T follicular helper cell (primary cell): Measurements from ENCODE around the gene CTRB2.

Experiments
- DNase-seq: peaks from one replicate; pipeline ENCODE4 v3.0.0-alpha.2; 2020; ENCODE audit warnings: low read depth
- total RNA-seq, 2 experiments: gene quantifications; one replicate each; lab custom pipeline; 2026; lab: John Stamatoyannopoulos, UW

CTRB2 gene
- total RNA-seq = 0 reads per million in 2 experiments

DNA sequence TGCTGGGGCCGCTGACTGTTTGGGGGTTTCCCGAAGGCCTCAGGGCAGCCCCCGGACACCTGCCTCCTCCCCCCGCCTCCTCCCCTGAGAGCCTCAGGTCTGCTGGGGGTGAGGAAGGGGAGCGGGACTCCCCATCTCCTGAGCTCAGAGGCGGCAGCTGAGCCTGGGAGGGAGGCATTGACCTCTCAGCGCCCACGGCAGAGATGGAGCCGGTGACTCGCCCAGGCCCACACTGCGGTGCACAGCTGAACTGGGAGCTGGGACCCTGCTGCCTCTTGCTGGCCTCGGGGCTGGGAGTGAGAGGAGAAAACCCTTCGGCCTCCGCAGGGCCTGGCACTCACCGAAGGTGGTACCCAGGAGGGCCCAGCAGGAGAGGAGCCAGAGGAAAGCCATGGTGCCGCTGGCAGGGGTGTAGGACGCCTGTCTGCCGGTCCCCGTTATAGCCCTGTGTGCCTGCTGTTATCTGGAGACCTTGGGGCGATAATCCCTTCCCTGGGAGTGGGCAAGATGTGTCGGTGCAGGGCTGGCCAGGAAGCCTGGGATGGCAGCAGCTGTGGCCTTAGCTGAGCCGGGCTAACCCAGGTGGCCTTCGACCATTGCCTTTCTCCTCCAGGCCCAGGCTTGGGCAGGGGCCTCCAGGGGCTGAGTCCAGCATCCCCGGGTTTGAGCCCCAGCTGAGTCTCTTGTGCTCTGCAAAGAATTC is at the start of gene CTRB2:
Gene CTRB2 (minus strand): TSS at position 413 of the 703 bp plus-strand sequence. CDS start 20 bp downstream, at position 393.
- no peak for DNase-seq

DNA sequence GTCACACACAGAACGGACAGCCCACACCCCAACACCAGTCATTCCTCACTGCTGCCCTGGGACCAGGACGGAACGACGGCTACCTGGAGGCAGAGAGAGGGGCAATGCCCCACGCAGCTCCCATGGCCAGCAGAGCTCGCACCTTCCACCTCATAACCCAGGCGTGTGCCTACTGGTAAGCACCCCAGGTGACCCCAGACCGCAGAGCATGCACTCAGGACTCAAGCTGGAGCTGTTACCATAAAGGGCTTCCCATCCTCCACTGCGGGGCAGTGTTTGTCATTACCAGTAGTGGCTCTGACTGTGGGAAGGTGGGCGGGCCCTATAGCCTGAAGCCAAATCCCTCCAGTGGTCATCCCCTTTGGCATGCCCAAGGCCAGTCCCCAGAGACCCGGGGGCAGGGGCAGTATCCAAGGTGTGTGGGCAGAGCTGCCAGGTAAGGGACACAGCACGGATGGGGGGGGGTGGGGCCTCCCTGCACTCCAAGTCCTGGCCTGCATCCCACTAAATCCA is 49.2 kb upstream of the CTRB2 start:
- no peak for DNase-seq

DNA sequence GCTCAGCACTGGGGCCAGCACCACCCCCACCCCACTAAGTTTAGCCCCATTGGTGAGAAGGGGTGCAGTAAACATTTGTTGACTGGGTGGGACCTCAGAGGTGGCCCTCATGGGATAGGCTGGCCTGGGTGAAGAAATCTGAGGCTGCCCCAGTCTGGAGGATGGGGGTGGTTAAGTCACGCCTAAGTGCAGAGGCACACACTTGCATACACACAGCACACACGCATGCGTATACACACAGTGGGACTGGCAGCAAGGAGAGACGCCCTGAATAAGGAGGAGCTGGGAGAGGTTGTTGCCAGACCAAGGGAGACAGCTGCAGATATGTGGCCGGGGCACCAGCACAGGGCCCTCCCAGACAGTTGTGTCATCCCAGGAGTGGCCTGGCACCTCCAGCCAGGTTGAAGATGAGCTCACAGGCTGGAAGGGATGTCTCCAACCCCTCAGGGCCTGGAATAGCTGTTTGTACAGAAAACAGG is 47.4 kb upstream of the CTRB2 start:
- no peak for DNase-seq

DNA sequence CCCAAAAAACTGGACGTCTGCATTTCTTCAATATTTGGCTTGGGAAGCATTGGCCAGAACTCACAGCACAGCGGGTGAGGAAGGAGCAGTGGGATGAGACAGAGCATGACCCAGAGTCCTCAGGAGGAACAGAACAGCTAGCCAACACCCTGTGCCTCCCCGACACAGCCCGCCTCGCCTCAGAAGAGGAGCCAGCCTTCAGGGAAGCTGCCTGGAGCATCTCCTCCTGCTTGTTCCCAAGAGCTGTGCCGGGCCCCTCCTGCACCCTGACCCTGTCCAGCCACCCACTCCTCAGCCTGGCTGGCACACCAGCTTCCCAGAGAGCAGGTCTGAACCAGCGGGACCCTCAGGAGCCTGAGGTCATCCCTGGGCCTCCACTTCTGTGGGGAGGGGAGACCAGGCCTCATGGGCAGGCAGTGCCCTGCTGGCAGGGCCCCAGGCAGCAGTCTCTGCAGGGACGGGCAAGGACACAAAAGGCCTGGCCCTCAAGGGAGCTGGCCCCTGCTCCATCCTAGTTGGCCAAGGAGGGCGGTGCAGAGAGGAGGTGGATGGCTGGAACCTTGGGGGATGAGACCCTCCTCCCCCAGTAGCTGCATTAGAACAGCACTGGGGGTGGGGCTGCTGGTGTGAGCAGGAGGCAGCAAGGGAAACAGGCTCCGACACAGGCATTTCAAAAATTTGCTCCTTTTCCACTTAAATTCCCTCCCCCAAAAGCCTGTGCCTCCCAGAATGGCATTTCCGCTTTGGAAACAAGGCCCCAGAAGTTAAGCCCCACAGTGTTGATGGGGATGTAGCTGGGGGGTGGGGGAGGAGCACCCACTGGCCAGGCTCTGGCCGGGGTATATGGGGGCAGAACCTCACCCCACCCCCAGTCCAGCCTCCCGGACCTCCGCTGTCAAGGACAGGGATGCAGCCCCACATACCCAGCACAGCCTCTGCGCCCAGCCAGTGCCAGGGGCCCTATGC is 46.3 kb upstream of the CTRB2 start:
- no peak for DNase-seq

DNA sequence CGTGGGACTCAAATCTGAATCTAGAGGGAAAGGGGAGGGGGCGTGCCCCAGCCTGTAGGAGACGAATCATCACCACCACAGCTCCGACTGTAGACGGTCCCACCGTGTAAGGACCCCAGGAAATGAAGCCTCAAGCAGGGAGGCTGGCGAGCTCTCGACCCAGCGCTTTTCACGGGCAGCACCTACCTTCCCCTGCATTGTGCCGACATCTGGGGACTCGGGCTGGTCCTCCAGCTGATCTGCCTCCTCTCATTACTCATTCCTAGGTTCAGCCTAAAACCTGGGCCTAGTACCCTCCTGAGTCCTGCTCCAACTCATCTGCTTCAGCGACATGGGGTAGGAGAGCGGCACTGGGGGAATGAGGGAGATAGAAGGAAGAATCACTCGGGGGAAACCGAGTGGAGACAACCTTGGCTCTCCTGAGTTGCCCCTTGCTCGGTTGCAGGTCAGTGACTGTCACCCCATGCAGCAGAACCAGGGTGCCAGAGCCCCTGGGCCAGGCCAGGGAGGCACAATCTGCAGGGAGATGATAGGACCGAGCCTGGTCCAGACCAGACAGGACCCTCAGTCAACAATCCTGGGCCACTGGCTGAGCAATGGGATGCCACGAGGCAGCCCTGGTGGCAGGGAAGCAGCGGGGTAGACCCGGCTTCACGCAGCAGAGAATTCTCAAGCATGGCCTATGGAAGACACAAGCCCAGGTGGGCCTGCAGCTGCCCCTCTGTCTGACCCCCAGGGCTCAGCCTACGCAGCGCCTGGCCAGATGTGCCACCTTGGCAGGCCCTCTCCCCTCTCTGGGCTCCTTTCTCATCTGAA is 45.3 kb upstream of the CTRB2 start:
- no peak for DNase-seq

DNA sequence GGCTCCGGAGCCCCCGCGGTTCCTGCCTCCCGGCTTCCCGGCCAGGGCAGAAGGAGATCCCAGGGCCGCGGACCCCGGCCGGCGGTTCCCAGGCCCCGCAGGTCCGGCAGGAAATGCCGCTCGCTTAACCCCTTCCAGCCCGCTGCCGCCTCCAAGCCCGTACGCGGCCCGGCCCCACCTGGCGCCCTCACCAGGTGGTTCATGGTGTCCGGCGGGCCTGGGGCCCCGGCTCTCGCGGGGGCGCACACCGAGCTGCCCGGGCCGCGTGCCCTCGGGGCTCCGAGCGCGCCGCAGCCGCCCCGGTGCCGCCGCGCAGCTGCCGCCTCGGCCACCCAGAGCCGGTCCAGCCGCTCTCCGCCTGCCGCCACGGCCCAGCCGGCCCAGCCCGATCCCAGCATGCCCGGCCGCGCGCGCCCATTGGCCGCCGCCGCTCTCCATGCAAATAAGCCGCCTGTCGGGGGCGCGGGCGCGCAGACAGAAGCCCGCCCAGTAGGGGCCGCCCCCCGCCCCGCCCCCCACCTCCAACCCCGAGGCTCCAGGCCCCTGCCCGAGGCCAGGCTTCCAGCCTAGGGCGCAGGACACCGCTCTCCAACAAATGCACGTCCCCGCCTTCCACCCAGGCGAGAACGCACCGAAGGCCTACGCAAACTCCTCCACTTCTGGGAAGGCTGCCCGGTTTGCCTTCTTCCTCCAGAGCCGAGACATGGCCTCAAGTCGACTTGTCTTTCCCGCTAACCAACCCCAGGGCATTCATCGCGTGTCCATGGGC is 44.5 kb upstream of the CTRB2 start, which contains the start of gene BCAR1:
Gene BCAR1 (minus strand): TSS at position 345 of the 769 bp plus-strand sequence. CDS start 142 bp downstream, at position 203.
- DNase-seq = no peak

DNA sequence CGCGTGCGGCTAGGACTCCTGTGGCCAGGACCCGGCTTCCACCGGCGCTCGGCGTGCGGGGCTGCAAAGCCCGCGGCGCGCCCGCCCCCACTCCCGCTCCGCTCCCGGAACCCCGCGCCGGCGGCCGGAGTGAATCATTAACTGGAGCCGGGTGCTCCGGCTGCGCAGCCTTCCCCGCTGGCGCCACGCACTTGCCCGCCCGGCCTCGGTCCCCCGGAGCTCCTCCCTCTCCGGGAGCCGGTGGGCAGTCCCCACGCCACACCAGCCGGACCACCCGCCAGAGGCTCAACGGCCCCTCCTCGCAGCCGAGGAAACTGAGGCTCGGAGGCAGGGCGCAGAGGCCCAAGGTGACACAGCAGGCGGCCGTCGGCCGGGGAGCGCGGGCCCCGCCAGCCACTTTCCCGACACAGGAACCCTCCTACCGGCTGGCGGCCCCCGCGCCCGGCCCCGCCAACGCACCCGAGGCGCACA is 43.9 kb upstream of the CTRB2 start:
- DNase-seq = no peak

DNA sequence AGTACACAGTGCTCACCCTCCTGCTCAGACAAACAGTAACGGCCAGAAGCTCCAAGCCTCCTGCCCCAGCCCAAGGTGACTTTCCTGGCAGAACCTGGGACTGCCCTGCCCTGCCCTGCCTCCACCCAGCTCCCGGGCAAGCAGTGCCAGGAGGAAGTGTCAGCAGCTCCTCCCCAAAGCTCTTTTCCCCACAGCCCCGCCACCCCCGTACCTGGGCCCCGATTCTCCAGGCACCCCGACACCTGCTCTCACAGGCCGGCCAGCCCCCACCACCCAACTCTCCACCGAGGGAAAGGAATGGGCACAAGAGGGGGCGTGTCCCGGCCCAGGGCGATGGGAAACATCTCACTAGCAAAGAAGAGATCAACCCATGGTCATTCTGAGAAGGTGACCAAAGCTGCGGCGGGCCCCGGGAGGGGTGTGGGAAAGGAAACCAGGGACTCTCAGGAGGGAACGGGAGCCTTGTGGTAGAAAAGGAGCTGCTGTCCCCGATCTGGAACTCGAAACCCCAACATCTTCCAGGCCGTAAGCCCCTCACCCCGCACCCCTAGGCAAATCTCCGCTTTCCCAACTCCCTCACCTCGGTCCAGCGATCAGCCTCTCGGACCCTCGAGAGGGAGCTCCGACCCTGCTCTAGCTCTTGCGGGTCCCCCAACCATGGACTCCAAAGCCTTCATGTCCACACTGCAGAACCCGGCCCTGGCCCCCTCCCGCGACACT is 43.3 kb upstream of the CTRB2 start:
- DNase-seq = no peak

DNA sequence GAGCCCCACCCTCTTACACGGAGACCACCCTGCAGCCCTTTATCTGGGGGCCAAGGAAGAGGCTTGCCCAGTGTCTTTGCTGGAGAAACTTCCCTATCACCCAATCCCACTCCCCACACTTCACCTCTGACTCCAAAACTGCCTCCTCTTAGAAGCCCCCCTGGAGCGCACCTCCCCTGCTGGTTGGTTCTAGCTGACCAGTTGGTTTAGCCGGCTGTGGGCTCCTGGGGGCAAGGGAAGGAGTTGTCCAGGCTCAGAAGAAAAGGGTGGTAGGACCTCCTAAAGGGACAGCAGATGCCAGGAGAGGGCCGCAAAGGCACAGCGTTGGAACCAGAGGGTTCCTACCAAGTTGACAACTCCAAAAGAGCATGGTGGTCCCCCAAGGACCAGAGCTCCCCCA is 42.5 kb upstream of the CTRB2 start:
- DNase-seq = no peak

DNA sequence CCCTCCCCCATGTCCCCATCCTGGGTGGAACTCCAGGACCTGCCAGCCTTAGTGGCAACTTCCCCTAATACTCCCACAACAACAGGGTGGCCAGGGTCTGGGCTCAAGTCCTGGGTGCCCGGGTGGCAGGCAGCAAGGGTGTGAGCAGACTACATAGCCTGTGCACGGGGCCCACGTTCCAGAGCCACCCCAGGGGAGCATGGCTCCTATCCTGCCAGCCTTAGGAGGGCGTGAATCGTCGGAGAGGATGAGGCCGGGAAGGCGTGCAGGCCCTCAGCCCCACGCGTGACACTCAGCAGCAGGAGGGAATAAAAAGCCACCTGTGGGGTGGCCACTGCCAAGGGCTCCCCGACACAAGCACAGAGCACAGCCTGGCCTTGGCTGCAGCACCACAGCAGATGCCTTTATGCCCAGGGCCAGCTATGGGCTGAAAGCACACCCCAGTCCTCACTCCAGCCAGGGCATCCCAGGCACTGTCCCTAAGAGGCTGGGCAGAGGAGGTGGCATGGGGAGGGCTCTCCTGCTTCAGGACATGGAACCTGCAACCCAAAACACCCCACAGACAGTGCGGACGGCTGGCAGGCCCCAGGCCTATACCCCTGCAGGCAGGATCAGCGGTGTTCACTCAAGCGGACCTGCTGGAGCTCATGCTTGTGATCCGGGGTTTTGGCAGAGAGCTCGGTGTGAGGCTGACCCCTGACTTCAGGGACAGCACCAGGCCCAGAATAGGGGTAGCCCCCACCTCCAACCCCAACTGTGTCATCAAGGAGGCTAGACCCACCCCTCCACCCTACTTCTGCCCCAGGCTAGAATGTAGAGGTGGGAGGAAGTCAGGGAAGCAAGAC is 41.8 kb upstream of the CTRB2 start:
- DNase-seq = no peak

DNA sequence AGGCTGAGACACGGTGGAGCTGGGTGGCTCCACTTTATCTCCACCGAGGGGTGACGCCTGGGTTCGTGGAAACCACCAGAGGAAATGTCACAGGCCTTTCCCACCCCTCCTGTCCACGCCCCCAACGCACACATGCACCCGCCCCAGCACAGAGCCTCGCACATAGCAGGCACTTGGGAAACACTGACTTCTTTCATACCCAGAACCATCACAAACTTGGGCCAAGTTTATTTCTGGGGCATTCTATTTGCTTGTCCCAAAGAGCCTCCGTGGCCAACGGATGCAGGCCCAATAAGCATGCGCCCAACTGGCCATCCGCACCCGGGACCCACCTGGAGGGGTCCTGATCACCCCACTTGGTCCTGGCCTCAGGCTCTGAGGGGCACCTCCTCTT is 41.2 kb upstream of the CTRB2 start:
- no peak for DNase-seq

DNA sequence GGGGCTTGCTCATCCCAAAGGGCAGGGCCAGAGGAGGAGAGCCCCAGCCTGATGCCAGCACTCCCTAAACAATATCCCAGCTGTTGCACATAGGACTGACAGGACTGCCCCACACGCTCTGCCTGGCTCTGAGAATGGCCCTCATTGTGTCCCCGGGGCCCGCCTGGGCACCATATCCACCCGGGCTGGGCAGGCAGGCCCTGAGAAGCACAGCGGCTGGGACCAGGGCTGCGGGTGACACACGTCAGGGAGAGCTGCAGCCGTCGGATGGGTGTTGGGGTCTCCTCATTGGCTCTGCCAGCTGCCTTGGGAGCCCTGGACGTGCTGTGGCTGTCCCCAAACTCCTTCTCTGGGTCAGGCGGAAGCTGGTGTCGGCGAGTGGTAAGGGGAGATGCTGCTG is 40.3 kb upstream of the CTRB2 start:
- DNase-seq = no peak

DNA sequence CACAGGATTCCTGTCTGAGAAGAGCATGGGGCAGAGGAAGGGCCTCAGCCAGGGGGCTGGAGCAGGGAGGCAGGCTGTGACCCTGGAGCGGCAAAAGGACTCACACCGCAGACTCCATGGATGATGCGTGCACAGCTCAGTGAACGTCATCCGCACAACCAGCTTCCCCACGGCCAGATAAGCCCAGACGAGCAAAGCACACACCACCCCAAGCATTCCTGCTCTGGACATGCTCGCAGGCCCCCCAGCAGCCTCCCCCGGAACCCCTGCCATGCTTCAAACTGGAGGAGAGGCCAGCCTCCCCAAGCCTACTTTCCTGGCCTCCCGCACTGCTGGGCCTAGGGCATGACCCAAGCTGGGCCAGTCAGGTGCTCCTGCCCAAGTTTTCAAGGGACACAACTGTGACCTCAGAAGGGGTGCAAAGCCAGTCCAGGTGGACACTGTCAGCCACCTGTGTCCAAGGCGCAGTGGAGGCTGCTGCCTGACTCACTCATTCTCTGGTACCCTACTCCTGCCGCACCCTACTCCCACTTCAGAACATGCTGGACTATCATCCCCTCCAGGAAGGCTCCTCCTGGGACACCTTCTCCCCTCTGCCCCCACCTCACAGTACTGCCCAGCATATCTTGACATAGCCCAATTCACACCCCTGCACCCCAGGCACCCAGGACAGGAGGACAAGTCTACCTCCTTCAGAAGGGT is 39.7 kb upstream of the CTRB2 start:
- no peak for DNase-seq

DNA sequence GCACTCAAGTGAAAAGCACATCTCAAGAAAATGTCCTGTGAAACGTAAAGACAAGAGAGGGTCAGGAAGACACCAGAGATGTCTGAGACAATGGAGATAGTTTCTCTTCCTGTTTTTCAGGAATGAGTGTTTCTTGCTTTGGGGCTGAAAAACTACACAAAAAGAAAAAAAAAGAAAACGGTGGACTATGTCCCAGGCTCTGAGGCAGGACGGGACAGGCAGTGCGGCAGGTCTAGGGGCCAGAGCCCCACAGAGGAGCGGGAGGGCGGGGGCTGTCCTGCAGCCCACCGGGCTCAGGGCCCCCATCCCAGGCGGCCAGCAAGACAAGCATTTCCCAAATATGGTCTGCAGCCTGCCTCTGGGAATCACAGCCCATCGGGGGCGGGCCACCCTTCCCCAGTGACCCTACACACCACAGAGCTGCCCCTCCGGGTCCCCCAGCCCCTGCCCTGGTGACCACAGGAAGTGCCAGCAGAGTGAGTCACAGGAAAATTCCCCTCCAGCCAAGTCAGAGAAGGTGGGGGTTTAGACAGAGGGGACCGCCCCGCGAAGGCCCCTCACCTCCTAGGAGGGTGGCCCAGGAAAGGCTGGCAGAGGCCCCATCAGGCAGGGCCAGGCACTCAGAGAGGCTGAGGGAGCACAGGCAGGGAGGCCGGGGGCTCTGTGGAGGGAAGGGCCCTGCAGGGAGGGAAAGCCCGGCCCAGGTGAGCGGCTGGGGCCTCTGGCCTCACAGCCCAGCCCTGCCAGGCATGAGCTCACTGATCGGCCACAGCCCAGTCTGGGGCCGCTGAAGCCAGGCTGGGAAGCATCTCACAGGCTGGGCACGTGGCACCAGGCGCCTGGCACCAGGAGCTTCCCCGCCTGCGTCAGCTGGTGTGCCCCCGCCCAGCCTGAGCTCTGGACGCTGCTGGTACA is 38.1 kb upstream of the CTRB2 start:
- DNase-seq = no peak

DNA sequence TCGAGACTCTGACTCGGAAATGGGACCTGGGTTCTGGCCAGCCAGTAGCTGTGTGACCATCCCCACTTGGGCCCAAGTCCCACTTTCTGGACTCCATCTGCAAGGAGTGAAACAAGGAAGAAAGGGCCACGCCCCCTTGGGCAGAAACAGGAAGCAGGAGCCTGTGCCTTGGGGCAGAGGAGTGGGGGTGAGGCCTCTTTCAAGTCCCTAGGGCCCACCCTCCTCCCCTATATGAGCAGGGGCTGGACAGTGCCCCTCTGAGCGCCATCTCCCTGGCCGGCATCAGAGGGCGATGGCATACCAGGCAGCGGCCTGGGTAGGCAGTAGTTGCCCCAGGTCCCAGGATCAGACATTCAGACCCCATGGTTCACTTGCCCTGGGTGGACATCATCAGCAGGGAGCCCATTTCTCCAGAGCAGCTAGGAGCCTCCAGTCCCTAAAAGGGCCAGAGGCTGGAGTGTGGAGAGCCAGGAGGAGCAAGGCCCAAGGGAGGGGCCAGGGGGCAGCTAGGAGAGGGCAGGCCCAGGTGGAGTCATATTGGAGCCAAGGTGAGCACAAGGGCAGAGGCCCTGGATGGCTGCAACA is 37.4 kb upstream of the CTRB2 start:
- no peak for DNase-seq

DNA sequence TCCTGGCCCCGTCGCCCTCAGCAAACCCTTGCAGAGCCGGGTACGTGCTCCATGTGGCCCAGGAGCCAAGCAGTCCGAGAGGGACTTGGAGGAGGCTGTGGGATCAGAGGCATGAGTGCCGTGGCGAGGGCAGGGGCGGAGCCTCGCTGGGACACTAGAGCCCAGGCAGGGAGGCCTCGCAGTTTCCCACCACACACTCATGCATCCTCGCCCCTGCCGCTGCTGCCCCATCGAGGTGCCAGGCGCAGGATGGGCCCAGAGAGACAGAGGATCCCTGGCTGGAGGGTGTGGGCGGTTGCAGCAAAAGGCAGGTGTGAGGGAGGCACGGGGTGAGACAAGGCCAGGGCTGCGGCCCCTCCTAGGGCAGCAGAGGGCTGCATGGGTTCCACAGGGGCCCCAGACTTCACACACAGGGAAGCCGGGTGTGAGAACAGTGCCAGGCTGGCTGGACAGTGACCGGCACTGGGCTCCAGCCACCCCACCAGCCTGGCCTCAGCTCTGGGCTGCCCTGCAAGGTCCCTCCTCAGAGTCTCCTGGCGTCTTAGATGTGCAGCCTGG is 36.8 kb upstream of the CTRB2 start:
- no peak for DNase-seq
